ENCODE results near the gene PWWP2B.

The PWWP2B gene

GRCh38 chr10:132466520-132467463, 69.8 kb downstream of the PWWP2B start:
- DNase-seq: no peak
- intact Hi-C loops (cut with DNase I): no loop called here
